CD14-positive monocyte (primary cell): ENCODE data around the gene EAPP. TPM values are rescaled to one million over a fixed set of nuclear protein-coding genes. Genes with fewer than 3 reads are reported as not detected.
"Not testable (repeated sequence)": the region's sequence is repeated elsewhere in the genome, so short reads cannot be mapped to it uniquely, and the experiment has no call there.

Experiments
- DNase-seq, 3 donors: peaks; one replicate each; pipeline ENCODE4 v3.0.0-alpha.2; 2011 to 2022
- H2AFZ ChIP-seq: 2 replicates; pipeline ENCODE4 v1.6.0; 2012; ENCODE audit warnings: mild to moderate bottlenecking, low read depth, low read length, inconsistent platforms; ENCODE audit not compliant: insufficient read depth, poor library complexity, severe bottlenecking
- H3K27ac ChIP-seq, 2 donors: 1 replicate in 1 of 2; 2 replicates in 1 of 2; pipeline ENCODE4 v1.5.1; 2012 to 2013; ENCODE audit warnings: low read length in 2 of 2, control low read depth in 1 of 2, inconsistent platforms in 1 of 2, low read depth in 1 of 2, mild to moderate bottlenecking in 1 of 2
- H3K27me3 ChIP-seq, 2 donors: one replicate each; pipeline versions ENCODE4 v1.6.0 to v1.6.1; 2011 to 2013; ENCODE audit warnings: low read length in 2 of 2; ENCODE audit not compliant: control insufficient read depth in 2 of 2, insufficient read depth in 2 of 2
- H3K36me3 ChIP-seq, 2 donors: replicated peaks in 1 of 2; 1 replicate in 1 of 2; 2 replicates in 1 of 2; pipeline versions ENCODE4 v1.5.1 to v1.6.1; 2012 to 2013; ENCODE audit warnings: low read length in 2 of 2, control low read depth in 1 of 2, inconsistent platforms in 1 of 2, mild to moderate bottlenecking in 1 of 2; ENCODE audit not compliant: insufficient read depth in 2 of 2, control insufficient read depth in 1 of 2
- H3K4me1 ChIP-seq, 2 donors: 1 replicate in 1 of 2; 2 replicates in 1 of 2; pipeline versions ENCODE4 v1.5.1 to v1.6.1; 2012 to 2013; ENCODE audit warnings: low read length in 2 of 2, control low read depth in 1 of 2, inconsistent platforms in 1 of 2, mild to moderate bottlenecking in 1 of 2, moderate library complexity in 1 of 2; ENCODE audit not compliant: insufficient read depth in 2 of 2, control insufficient read depth in 1 of 2
- H3K4me2 ChIP-seq: replicated peaks from 2 replicates; pipeline ENCODE3; 2012; ENCODE audit warnings: low read length, moderate library complexity, mild to moderate bottlenecking; ENCODE audit not compliant: poor library complexity, severe bottlenecking; ENCODE audit errors: extremely low read depth
- H3K4me3 ChIP-seq, 3 experiments: fragments of 200-600 bp in 1 of 3; sonication (generic) in 1 of 3; replicated peaks in 1 of 3; 1 replicate in 2 of 3; 2 replicates in 1 of 3; pipeline ENCODE4 v1.5.1; 2011 to 2013; ENCODE audit warnings: low read length in 3 of 3, mild to moderate bottlenecking in 3 of 3, control low read depth in 2 of 3, low read depth in 2 of 3, inconsistent platforms in 1 of 3, moderate library complexity in 1 of 3
- H3K79me2 ChIP-seq: 2 replicates; pipeline ENCODE4 v1.6.0; 2012; ENCODE audit warnings: mild to moderate bottlenecking, control low read depth, inconsistent platforms, low read length, moderate library complexity; ENCODE audit not compliant: insufficient read depth
- H3K9ac ChIP-seq: 2 replicates; pipeline ENCODE4 v1.6.0; 2017; ENCODE audit warnings: low read length, mild to moderate bottlenecking; ENCODE audit not compliant: insufficient read depth, poor library complexity, severe bottlenecking
- H3K9me3 ChIP-seq, 2 donors: replicated peaks in 1 of 2; 1 replicate in 1 of 2; 2 replicates in 1 of 2; pipeline versions ENCODE4 v1.5.1 to v1.6.1; 2012 to 2013; ENCODE audit warnings: low read length in 2 of 2, control low read depth in 1 of 2; ENCODE audit not compliant: control insufficient read depth in 1 of 2, insufficient read depth in 1 of 2
- H4K20me1 ChIP-seq: 2 replicates; pipeline ENCODE4 v1.6.0; 2012; ENCODE audit warnings: mild to moderate bottlenecking, low read length, control low read depth, moderate library complexity; ENCODE audit not compliant: insufficient read depth
- H3K27ac Mint-ChIP-seq, 7 donors: one replicate each; pipeline ENCODE4 v1.8.0; 2020; ENCODE audit warnings: mild to moderate bottlenecking in 7 of 7, mixed read lengths in 7 of 7, moderate library complexity in 6 of 7, inconsistent platforms in 2 of 7
- H3K27me3 Mint-ChIP-seq, 3 donors: one replicate each; pipeline ENCODE4 v1.8.0; 2021 to 2022; ENCODE audit warnings: low read depth in 3 of 3, mild to moderate bottlenecking in 3 of 3, mixed read lengths in 3 of 3, moderate library complexity in 3 of 3, inconsistent platforms in 1 of 3
- H3K36me3 Mint-ChIP-seq, 2 donors: one replicate each; pipeline ENCODE4 v1.8.0; 2020; ENCODE audit warnings: mixed read lengths in 2 of 2, inconsistent platforms in 1 of 2, mild to moderate bottlenecking in 1 of 2
- H3K4me1 Mint-ChIP-seq: one replicate; pipeline ENCODE4 v1.8.0; 2020; ENCODE audit warnings: mild to moderate bottlenecking, mixed read lengths
- H3K4me3 Mint-ChIP-seq, 2 donors: one replicate each; pipeline ENCODE4 v1.8.0; 2020; ENCODE audit warnings: mild to moderate bottlenecking in 2 of 2, mixed read lengths in 2 of 2, moderate library complexity in 1 of 2
- H3K9me3 Mint-ChIP-seq, 7 donors: one replicate each; pipeline ENCODE4 v1.8.0; 2020 to 2022; ENCODE audit warnings: mixed read lengths in 7 of 7, mild to moderate bottlenecking in 6 of 7, moderate library complexity in 6 of 7, inconsistent platforms in 2 of 7
- WGBS: methylation state at CpG from one replicate; pipeline ENCODE4 v1.1.5; 2013; ENCODE audit warnings: missing lambda C conversion rate; ENCODE audit not compliant: insufficient coverage; 5-methylcytosine and 5-hydroxymethylcytosine counted together
- intact Hi-C, 2 donors: fragments of 100-400 bp; cut with micrococcal nuclease; formaldehyde crosslinking; loops; one replicate each; pipeline versions ENCODE4 v1.15.0 to v1.15.1; 2023
- polyA plus RNA-seq, 3 donors: library from polyadenylated mRNA; depleted of rRNA in 1 of 3; unstranded in 2 of 3; stranded (reverse) in 1 of 3; fragments of 300-500 nt in 2 of 3; fragments of >200 nt in 1 of 3; fragmentation: Illumina TruSeq in 2 of 3; gene quantifications; 1 replicate in 2 of 3; 2 replicates in 1 of 3; pipeline ENCODE4 v1.2.3, GENCODE V29; 2012 to 2021
- TF ChIP-seq, protein P1 (sequence below): fragments of 200-600 bp; IDR thresholded peaks from one replicate; pipeline ENCODE4 v1.8.0; 2022; ENCODE audit warnings: antibody characterized with exemption, mild to moderate bottlenecking

Gene EAPP
- polyA plus RNA-seq, 3 donors: 20.7 to 76.2 (median 70.2) TPM

DNA sequence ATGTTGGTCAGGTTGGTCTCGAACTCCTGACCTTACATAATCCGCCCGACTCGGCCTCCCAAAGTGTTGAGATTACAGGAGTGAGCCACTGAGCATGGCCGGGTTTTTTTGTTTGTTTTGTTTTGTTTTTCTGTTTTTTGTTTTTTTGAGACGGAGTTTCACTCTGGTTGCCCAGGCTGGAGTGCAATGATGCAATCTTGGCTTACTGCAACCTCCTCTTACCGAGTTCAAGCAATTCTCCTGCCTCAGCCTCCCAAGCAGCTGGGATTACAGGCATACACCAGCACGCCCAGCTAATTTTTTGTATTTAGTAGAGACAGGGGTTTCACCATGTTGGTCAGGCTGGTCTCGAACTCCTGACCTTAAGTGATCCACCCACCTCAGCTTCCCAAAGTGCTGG lies 35.5 kb downstream of the EAPP start:
- intact Hi-C loops, H3K4me1 ChIP-seq, H3K36me3 ChIP-seq, H3K4me1 Mint-ChIP-seq, H3K4me3 ChIP-seq, H3K4me3 Mint-ChIP-seq, H3K9ac ChIP-seq, H3K9me3 ChIP-seq, H3K36me3 Mint-ChIP-seq, H3K27me3 Mint-ChIP-seq, H3K27ac Mint-ChIP-seq, H3K27ac ChIP-seq, DNase-seq, H3K4me2 ChIP-seq, H3K27me3 ChIP-seq, H3K79me2 ChIP-seq, H4K20me1 ChIP-seq, H2AFZ ChIP-seq, H3K9me3 Mint-ChIP-seq: not testable (repeated sequence)
- 88% methylated on average over 5 of the region's 9 CpGs for WGBS

DNA sequence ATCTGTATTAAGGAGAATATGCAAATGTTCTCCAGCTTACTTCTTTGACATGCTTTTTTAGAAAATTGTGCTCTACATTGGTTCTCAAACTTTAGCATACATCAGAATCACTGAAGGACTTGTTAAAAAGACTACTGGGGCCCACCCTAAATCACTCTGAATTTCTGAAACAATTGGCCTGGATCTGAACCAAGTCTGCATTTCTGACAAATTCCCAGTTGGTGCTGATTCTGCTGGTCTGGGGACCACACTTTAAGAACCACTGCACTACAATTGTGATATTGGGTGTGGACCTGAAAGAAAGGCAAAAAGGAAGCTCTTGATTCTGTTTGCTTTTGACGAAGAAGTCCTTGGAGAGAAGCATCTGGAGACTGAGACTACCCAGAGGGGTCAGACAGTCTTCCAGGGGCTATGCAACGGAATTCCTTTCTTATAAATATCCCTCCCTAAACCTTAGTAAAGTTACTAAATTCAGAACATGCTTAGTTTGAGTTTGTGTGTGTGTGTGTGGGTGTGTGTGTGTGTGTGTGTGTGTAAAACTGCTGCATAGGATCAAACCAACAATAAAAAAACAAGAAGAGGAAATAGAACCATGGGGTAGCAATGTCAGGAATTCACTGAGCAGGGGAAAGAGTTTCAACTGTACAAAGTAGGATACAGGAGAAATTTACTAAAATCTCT lies 36.8 kb downstream of the EAPP start:
- Histone ChIP-seq H3K27ac (no peak overlapping the region), H3K4me3 (no peak overlapping the region), H3K27me3 (no peaks in the 10 kb centered on the region), H3K4me1 (no peaks in the 10 kb centered on the region), H4K20me1 (no peaks in the 10 kb centered on the region), H3K9ac (no peak overlapping the region), H3K9me3 (no peaks in the 10 kb centered on the region), H2AFZ (no peak overlapping the region), H3K79me2 (no peaks in the 10 kb centered on the region), H3K36me3 (no peaks in the 10 kb centered on the region), H3K4me2 (no peak overlapping the region)
- Mint-ChIP-seq H3K9me3 (no peaks in the 10 kb centered on the region), H3K27ac (no peak overlapping the region), H3K27me3 (no peaks in the 10 kb centered on the region), H3K4me3 (no peak overlapping the region), H3K4me1 (no peaks in the 10 kb centered on the region), H3K36me3 (no peaks in the 10 kb centered on the region)
- DNase-seq: no peak
- TF ChIP-seq, protein P1, sequence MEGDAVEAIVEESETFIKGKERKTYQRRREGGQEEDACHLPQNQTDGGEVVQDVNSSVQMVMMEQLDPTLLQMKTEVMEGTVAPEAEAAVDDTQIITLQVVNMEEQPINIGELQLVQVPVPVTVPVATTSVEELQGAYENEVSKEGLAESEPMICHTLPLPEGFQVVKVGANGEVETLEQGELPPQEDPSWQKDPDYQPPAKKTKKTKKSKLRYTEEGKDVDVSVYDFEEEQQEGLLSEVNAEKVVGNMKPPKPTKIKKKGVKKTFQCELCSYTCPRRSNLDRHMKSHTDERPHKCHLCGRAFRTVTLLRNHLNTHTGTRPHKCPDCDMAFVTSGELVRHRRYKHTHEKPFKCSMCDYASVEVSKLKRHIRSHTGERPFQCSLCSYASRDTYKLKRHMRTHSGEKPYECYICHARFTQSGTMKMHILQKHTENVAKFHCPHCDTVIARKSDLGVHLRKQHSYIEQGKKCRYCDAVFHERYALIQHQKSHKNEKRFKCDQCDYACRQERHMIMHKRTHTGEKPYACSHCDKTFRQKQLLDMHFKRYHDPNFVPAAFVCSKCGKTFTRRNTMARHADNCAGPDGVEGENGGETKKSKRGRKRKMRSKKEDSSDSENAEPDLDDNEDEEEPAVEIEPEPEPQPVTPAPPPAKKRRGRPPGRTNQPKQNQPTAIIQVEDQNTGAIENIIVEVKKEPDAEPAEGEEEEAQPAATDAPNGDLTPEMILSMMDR: no peak
- intact Hi-C loops: no loop called here
- WGBS: no CpG with 5 or more reads among the region's 2 CpGs
